HUDEP-2 (cell line): ENCODE measurements around the gene UMOD.
"Not testable (repeated sequence)": the region's sequence is repeated elsewhere in the genome, so short reads cannot be mapped to it uniquely, and the experiment has no call there.

Source experiments
- DNase-seq, 76 experiments: peaks; one replicate each; lab custom pipeline; 2025; ENCODE audit not compliant: unreplicated experiment in 76 of 76; lab: John Stamatoyannopoulos, UW

UMOD gene

DNA sequence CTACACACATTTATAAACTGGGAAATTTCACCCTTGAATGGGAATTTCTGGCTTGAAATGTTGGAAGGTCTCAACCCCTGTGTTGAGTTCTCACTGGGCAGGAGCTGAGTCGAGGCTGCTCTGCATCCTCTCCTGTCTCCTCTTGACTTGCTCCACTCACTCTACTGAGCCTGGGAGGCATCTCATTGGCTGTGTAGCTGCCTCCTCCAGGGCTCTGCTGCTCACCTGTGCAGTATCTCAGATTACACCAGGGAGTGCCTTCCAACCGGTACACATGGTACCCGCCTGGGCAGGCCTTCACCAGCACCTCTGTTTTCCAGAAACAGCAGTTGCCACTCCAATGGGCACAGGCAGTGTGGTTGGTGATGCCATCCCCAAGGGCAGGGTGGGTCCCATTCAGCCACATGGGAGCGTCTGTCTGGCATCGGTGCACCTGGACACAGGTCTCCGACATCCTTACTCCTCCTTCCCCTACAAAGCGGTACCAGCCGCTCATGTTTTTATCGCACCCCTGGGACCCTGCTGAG lies 28.9 kb downstream of the UMOD start:
- DNase-seq, result no peak

- no peak for DNase-seq
These were observed 29.8 kb downstream of the UMOD start for GRCh38 chr16:20322696-20323095.

DNA sequence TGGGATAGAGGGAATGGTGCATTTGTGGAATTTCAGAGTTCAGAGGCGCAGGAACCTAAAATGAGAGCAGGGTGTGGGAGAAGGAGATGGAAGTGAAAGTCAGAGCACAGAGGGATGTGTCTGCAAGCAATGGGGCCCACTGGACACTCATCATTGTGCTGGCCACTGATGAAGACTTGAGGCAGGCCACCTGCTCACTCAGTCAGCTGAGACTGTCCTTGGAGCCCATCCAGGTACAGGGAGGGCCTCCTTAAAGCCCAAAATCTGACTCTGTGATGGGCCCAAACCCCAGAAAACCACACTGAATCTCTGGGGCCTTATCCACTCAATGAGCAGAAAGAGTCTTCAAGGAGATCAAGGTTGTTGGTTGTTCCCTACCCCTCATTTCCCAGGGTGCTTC lies 30.8 kb downstream of the UMOD start:
- no peak for DNase-seq

GRCh38 chr16:20321051-20321450 lies 31.5 kb downstream of the UMOD start:
- not testable (repeated sequence) for DNase-seq

DNA sequence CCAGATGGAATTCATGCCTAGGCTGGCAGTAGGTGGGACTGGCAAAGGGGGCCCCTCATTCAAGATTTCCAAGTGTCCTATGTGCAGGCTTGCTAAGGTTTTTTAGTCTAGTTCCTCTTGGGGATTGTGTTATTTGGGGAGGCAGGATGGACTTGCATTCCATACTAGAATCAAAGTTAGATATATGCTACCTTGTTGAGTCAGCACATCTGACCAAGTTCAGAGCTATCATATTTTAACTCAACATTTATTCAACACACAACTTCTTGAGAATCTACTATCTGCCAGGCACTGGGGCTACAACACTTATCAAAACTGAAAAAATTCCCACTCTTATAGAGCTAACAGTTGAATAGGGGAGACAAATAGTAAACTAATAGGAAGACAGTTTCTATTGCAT lies 31.9 kb downstream of the UMOD start:
- DNase-seq, result no peak

DNA sequence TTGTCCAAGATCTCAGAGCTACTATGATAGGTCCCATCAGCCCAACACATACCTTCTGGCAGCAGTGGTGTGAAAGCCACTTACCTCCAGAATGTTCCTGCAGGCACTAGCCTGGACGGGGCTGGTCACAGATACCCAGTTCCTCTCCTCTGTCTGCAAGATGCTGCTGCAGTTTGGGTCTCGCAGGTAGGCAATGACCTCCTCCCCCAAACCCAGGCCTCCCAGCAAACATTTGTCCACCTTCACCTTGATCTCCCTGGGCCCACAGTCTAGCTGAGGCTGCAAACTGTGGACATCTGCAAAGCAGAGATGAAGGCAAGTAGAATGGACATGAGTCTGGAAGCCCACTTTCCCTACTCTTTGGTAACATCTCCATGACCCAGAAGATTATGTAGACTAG lies 32.3 kb downstream of the UMOD start:
- no peak for DNase-seq

GRCh38 chr16:20319406-20319805 lies 33.1 kb downstream of the UMOD start:
- no peak for DNase-seq

DNA sequence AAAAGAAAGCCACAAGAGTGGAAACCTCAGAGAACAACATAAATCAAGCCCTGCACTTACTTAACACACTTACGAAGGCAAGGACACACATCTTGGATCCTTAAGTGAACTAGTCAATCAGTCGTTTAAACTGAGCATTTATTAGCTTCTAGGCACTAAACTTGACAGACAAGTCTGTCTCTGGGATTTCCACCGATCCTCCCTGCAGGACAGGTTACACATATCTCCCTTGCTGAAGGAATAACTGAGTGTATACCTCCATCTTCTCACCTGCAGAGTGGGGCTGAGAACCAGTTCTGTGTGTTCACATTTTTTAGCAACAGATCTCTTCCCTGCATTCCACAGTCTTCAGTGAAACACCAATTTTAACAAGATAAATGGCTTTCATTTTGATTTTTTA lies 34.1 kb downstream of the UMOD start:
- no peak for DNase-seq

DNA sequence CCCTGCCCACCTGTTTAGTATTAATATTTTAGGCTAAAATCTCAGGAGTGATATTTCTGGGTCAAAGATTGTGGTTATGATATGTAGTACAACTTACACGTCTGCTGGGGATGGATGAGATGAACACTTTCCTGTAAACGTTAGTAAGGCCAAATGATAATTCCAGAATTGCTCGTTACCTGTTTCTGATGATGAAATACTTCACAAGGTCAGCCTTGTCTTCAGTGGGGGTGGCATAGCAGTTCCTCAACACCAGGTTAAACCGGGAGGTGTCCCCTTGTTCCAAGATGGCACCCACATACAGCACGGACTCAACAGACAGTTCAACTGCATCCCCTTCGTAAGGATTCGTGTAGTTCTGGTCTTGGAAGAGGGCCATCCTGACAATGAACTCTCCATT lies 34.5 kb downstream of the UMOD start:
- DNase-seq, result no peak

- no peak for DNase-seq
These were observed 35.4 kb downstream of the UMOD start for GRCh38 chr16:20317117-20317516.

DNA sequence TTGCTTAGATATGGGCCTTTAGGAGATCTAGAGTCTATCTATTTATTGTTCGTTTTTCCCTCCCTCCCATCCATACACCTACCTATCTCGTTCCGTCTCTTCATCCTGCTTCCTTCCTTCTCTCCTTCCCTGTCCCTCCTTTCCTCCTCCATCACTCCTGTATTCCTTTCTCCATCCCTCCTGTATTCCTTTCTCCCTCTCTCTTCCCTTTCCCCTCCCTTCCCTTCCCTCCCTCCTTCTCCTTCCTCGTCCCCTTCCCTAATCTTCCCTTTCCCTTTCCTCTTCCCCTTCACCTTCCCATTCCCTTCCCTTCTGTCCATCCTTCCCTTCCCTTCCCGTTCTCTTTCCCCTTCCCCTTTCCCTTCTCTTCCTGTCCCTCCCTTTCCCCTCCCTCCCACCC lies 35.8 kb downstream of the UMOD start:
- DNase-seq, result no peak

- no peak for DNase-seq
These were observed 36.8 kb downstream of the UMOD start for GRCh38 chr16:20315764-20316163.

- DNase-seq, result no peak
These were observed 37.9 kb downstream of the UMOD start for GRCh38 chr16:20314575-20314974.

- DNase-seq, result no peak
These were observed 38.8 kb downstream of the UMOD start for GRCh38 chr16:20313741-20314140.

- DNase-seq, result not testable (repeated sequence)
These were observed 39.9 kb downstream of the UMOD start for GRCh38 chr16:20312536-20313095.

- DNase-seq, result no peak
These were observed 41.0 kb downstream of the UMOD start for GRCh38 chr16:20311548-20311947.

GRCh38 chr16:20310421-20311395 lies 41.8 kb downstream of the UMOD start:
- no peak for DNase-seq

- no peak for DNase-seq
These were observed 42.7 kb downstream of the UMOD start for GRCh38 chr16:20309786-20310185.

GRCh38 chr16:20308801-20309590 lies 43.5 kb downstream of the UMOD start:
- no peak for DNase-seq

DNA sequence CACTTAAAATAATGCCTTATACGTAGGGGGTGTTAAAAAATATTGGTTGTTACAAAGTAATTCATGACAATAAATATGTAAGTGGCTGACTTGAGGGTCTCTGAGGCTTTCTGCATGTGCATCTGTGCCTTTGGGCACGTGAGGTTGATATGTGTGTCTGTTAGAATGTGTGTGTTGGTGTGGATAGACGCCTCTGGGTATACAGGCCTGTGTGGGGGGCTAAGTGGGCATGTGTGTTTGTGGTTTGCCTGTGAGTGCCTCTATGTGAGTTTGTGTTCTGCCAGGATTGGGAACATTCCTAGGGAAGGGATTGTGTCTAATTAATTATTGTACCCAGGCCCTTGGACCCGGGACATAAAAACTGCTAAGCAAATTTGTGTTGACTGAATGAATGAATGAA lies 44.2 kb downstream of the UMOD start:
- DNase-seq, result no peak

DNA sequence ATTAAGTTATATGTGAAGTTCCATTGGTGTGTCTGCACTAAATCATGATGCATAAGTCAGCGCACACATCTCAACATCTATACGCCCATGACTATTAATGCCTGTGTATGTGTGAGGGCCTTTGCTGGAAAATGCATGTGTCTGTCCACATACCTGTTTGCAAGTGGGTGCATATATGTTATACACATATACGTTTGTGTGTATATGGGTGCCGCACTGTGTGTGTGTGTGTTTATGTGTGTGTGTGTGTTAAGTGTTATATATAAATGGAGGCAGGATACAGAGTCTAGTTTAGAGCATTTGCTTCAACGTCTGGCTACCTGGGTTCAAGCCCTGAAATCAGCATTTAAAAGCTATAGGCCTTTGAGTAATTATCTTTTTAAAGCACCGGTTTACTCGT lies 44.7 kb downstream of the UMOD start:
- DNase-seq, result no peak
